GM19463 (cell line): ENCODE results near the gene PDHB.

Source experiments
- ATAC-seq: cut with Tn5 transposase; IDR thresholded peaks from one replicate; pipeline ENCODE4 v1.9.1; 2021; ENCODE audit warnings: mild to moderate bottlenecking, moderate library complexity; ENCODE audit not compliant: unreplicated experiment

PDHB gene

GRCh38 chr3:58433400-58434167 lies at the start of gene PDHB:
PDHB (minus strand) TSS chr3:58433832; CDS start chr3:58433809, 23 bp downstream.
- ATAC-seq: peak; percentile 93

- ATAC-seq: no peak
Observed at GRCh38 chr3:58482917-58483636, 49.4 kb upstream of the PDHB start.

- ATAC-seq: no peak
Observed at GRCh38 chr3:58480309-58480708, 46.7 kb upstream of the PDHB start.

DNA sequence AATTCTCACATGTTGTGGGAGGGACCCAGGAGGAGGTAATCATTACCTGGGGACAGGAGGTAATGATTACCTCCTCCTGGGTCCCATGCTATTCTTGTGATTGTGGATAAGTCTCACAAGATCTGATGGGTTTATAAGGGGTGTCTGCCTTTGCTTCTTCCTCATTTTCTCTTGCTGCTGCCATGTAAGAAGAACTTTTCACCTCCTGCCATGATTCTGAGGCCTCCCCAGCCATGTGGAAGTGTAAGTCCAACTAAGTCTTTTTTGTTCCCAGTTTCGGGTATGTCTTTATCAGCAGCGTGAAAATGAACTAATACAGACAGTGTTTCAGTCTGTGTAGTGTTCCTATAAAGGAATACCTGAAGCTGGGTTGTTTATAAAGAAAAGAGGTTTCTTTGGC lies 45.1 kb upstream of the PDHB start:
- ATAC-seq: no peak

GRCh38 chr3:58474967-58475578 lies 41.4 kb upstream of the PDHB start:
- no peak for ATAC-seq

- no peak for ATAC-seq
Observed at GRCh38 chr3:58474348-58474911, 40.8 kb upstream of the PDHB start.

DNA sequence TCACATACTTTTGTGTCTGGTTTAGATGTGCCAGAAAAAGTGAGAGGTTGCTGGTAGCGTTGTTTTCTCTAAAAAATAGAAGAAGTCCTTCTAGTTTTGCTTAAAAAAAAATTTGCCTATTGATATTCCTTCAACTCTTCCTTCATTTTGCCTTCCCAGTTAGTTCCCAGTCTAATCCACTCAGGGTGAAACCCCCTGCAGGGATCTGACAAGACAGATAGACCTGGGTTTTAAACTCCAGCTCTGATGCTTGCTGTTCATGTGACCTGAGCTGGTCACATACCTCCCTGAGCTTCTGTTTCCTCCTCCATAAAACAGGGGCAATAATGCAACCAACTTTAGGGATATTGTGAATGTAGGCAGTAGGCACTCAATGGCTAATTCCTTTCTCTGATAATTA lies 39.6 kb upstream of the PDHB start:
- ATAC-seq: no peak

- ATAC-seq: peak; percentile 69
Observed at GRCh38 chr3:58471025-58471887, 37.6 kb upstream of the PDHB start.

GRCh38 chr3:58470363-58471024 lies 36.9 kb upstream of the PDHB start:
- ATAC-seq: no peak

- no peak for ATAC-seq
Observed at GRCh38 chr3:58469096-58469495, 35.5 kb upstream of the PDHB start.

GRCh38 chr3:58466899-58467563 lies 33.4 kb upstream of the PDHB start:
- no peak for ATAC-seq

GRCh38 chr3:58464866-58465265 lies 31.2 kb upstream of the PDHB start:
- no peak for ATAC-seq

DNA sequence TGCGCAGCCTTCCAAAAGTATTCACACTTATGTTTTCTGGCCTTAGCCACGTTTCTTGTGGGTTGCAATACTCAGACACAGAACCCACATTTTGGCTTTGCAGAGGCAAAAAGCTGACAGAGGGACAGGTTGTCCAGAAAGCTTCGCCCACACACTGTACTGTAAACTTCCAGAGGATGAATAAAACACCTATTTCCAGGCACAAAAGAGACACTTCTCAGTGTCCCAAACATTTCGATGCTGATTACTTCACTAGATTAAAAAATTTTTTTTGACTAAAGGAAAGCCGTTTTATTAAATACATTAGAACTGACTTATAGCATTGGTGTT lies 30.3 kb upstream of the PDHB start:
- ATAC-seq: no peak

- peak; percentile 96 for ATAC-seq
Observed at GRCh38 chr3:58463181-58463941, 29.7 kb upstream of the PDHB start.

DNA sequence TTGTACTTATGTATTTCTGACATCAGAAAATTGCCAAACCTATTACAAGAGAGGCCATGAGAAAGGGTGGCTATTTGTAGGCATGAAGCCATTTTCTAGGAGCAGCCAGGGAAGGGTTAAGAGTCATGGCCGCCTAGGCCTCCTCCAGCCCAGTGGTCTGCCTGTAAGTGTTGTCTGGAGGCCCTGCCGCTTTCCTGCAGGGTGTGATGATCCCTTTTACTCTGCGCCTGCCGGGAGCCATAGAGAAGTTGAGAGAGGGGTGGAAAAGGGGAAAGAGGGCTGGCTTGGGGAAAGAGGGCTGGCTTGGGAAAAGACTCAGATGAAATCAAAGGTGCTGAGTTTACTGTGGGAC lies 29.2 kb upstream of the PDHB start:
- ATAC-seq: no peak

GRCh38 chr3:58459160-58459559 lies 25.5 kb upstream of the PDHB start:
- ATAC-seq: no peak

DNA sequence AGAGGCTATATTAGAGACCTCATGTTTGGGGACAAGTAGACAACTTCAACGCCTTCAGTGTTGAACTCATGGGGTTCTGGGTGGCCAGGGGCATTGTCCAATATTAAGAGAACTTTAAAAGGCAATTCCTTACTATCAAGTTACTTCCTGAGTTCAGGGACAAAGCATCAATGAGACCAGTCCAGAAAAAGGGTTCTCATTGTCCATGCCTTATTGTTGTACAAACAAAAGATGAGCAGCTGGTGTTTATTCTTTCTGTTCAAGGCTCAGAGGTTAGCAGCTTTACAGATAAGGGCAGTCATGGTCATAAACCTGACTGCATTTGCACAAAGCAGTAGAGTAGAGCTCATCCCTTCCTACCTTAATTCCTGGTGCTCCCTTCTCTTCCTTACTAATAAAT lies 18.5 kb upstream of the PDHB start:
- no peak for ATAC-seq

DNA sequence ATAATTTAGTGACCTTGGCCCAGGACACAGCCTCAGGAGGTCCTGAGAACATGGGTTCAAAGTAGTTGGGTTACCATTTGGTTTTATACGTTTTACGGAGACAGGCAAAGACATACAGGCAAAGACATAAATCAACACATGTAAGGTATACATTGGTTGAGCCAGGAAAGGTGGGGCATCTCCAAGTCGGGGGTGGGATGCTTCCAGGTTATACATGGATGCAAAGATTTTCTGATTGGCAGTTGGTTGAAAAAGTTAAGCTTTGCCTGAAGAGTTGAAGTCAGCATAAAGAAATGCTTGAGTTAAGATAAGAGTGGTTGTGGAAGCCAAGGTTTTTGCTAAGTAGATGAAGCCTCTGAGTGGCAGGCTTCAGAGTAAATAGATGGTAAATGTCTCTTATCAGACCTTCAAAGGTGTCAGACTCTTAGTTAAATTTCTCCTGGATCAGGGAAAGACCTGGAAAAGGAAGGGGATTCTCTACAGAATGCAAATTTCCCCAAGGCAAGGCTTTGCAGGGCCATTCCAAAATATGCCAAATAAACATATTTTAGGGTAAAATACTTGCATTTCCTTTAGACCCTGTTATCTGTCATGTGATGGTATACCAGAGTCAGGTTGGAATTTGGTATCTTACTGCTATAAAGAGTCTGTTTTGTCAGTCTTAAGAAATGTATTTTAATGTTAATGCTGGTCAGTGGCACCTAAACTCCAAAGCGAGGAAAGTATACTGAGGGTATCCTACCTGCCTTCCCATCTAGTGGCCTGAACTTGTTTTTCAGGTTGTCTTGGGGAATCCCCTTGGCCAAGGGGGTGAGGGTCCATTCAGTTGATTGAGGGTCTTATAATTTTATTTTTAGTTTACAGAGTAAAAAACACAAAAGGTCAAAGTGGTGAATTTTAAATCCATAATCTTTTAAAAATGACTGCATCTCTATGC lies 8.2 kb upstream of the PDHB start:
- ATAC-seq: no peak
